Measurements from ENCODE around the gene SHC4.

DNA sequence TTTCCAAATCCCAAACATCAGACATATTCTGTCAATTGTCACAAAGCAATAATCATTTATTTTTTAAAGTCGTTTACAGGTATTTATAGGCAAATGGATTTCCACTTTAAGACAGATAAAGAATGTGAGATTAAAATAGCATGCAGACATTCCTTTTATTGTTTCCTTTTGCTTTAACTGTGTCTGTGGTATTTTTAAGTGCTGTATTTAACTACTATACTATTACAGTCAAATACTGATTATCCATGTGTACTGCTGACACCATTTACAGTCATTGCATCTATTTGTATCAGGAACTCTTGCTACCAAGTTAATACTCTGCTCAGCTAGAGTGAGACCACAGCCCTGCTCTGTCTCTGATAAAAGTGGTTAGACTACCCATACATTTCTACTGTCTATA lies 140.0 kb downstream of the SHC4 start:
- TF ChIP-seq, protein P1, sequence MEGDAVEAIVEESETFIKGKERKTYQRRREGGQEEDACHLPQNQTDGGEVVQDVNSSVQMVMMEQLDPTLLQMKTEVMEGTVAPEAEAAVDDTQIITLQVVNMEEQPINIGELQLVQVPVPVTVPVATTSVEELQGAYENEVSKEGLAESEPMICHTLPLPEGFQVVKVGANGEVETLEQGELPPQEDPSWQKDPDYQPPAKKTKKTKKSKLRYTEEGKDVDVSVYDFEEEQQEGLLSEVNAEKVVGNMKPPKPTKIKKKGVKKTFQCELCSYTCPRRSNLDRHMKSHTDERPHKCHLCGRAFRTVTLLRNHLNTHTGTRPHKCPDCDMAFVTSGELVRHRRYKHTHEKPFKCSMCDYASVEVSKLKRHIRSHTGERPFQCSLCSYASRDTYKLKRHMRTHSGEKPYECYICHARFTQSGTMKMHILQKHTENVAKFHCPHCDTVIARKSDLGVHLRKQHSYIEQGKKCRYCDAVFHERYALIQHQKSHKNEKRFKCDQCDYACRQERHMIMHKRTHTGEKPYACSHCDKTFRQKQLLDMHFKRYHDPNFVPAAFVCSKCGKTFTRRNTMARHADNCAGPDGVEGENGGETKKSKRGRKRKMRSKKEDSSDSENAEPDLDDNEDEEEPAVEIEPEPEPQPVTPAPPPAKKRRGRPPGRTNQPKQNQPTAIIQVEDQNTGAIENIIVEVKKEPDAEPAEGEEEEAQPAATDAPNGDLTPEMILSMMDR (IDR thresholded peaks at IDR 0.05): no peak
- no peak for TF ChIP-seq ZFX (IDR thresholded peaks at IDR 0.05; ENCODE audit: borderline replicate concordance)

Measured in 22Rv1 (cell line).